Measurements from ENCODE around the gene HECTD1. TPM values are rescaled to one million over a fixed set of nuclear protein-coding genes. Genes with fewer than 3 reads are reported as not detected.
"Not testable (repeated sequence)": the region's sequence is repeated elsewhere in the genome, so short reads cannot be mapped to it uniquely, and the experiment has no call there.

HECTD1 gene
- total RNA-seq, 1 experiment from 2014 or later: 138 TPM

DNA sequence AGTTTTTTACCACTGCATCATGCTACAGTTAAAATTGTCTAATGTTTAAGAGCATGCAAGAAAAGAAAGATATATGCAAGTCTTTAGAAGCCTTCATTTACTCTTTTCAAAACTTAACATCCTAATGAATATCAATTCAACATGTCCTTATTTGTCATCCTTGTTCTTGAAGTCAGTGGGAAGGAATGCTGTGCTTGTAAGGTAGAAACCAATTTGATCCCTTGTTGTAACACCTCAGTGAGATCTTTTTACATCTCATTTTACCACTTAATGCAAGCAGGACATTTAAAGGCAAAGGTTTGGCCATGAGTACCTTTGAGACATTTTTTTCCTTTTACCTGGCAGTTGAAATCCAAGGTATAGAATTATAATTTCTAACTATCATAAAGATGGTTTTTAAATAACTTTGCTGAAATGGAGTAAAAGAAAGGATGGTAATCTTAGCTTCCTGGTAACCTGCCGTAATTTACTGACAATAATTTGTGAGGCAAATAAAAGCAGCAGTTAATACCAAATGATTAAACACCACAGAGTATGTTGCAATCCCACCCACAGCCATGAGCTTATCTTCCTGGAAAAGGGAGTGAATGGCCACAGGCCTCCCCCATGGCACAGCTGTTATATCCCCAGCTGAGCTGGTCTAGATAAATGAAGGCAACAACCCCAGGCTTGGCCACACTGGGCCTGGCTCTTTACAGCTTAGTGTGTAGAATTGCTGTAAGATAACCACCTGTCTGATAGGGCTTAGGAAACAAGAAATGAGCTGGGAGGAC lies 148.3 kb downstream of the HECTD1 start:
- Histone ChIP-seq H3K36me3 (ENCODE audit: insufficient read depth, low read length, poor library complexity, severe bottlenecking) (no peaks in the 10 kb centered on the region), H3K4me1 (ENCODE audit: insufficient read depth, low read length, poor library complexity, severe bottlenecking) (peaks cover 5% of the 10 kb centered on the region), H3K4me3 (ENCODE audit: low read depth, low read length, poor library complexity, severe bottlenecking) (no peak overlapping the region), H3K27me3 (replicated peaks; ENCODE audit: insufficient read depth, low read depth, low read length, poor library complexity) (no peaks in the 10 kb centered on the region), H3K27ac (ENCODE audit: low read depth, low read length, poor library complexity, severe bottlenecking) (no peak overlapping the region), H3K9me3 (ENCODE audit: low read depth, low read length, poor library complexity, severe bottlenecking) (no peaks in the 10 kb centered on the region)
- BruUV-seq (replicated peaks): no TSS peak
- CTCF ChIA-PET: interaction anchor here (0.5 kb wide), 1 partner anchor 16 kb away, joined by 4 read pairs; no protein-coding TSS in a partner anchor
- POLR2A ChIA-PET (ENCODE audit: low non-redundant PET): no interaction called here
- intact Hi-C loops (cut with micrococcal nuclease; ENCODE audit: unreplicated experiment): no loop called here
- DNase-seq (ENCODE audit: low spot score): peak; percentile 45
- TF ChIP-seq EZH2 (IDR thresholded peaks at IDR 0.05; ENCODE audit: borderline replicate concordance, low read depth, low read length, poor library complexity, severe bottlenecking): no peak
- TF ChIP-seq, protein P1, sequence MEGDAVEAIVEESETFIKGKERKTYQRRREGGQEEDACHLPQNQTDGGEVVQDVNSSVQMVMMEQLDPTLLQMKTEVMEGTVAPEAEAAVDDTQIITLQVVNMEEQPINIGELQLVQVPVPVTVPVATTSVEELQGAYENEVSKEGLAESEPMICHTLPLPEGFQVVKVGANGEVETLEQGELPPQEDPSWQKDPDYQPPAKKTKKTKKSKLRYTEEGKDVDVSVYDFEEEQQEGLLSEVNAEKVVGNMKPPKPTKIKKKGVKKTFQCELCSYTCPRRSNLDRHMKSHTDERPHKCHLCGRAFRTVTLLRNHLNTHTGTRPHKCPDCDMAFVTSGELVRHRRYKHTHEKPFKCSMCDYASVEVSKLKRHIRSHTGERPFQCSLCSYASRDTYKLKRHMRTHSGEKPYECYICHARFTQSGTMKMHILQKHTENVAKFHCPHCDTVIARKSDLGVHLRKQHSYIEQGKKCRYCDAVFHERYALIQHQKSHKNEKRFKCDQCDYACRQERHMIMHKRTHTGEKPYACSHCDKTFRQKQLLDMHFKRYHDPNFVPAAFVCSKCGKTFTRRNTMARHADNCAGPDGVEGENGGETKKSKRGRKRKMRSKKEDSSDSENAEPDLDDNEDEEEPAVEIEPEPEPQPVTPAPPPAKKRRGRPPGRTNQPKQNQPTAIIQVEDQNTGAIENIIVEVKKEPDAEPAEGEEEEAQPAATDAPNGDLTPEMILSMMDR (conservative IDR thresholded peaks at IDR 0.05; ENCODE audit: low read depth, low read length): no peak

DNA sequence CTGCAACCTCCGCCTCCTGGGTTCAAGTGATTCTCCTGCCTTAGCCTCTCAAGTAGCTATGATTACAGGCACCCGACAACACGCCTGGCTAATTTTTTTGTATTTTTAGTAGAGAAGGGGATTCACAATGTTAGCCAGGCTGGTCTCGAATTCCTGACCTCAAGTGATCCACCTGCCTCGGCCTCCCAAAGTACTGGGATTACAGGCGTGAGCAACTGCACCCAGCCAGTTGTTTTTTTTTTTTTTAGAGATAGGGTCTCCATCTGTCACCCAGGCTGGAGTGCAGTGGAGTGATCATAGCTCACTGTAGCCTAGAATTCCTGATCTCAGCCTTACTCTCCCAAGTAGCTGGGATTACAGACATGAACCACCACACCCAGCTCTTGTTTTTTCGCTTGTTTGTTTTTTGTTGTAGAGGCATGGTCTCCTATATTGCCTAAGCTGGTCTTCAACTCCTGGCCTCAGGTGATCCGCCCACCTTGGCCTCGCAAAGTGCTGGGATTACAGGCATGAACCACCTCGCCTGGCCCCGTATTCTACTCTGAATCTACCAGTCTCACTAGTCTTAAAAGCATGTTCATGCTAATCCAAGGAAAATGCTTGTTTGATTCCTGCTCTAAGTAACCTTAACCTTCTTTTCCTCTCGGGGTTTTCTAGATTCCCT lies 149.8 kb downstream of the HECTD1 start:
- TF ChIP-seq, protein P1 (conservative IDR thresholded peaks at IDR 0.05; ENCODE audit: low read depth, low read length): no peak
- no peak for TF ChIP-seq EZH2 (IDR thresholded peaks at IDR 0.05; ENCODE audit: borderline replicate concordance, low read depth, low read length, poor library complexity, severe bottlenecking)
- no peak overlapping the region for H3K27ac ChIP-seq (ENCODE audit: low read depth, low read length, poor library complexity, severe bottlenecking)
- no peaks in the 10 kb centered on the region for H3K36me3 ChIP-seq (ENCODE audit: insufficient read depth, low read length, poor library complexity, severe bottlenecking)
- H3K9me3 ChIP-seq (ENCODE audit: low read depth, low read length, poor library complexity, severe bottlenecking): no peaks in the 10 kb centered on the region
- no peak for DNase-seq (ENCODE audit: low spot score)
- BruUV-seq (replicated peaks): no TSS peak
- no peaks in the 10 kb centered on the region for H3K27me3 ChIP-seq (replicated peaks; ENCODE audit: insufficient read depth, low read depth, low read length, poor library complexity)
- H3K4me3 ChIP-seq (ENCODE audit: low read depth, low read length, poor library complexity, severe bottlenecking): no peak overlapping the region
- ChIA-PET CTCF (no interaction called here), POLR2A (ENCODE audit: low non-redundant PET) (interaction anchor here (0.6 kb wide), 1 partner anchor 12 kb away, joined by 16 read pairs; no protein-coding TSS in a partner anchor)
- intact Hi-C loops (cut with micrococcal nuclease; ENCODE audit: unreplicated experiment): no loop called here
- peaks cover 5% of the 10 kb centered on the region for H3K4me1 ChIP-seq (ENCODE audit: insufficient read depth, low read length, poor library complexity, severe bottlenecking)

DNA sequence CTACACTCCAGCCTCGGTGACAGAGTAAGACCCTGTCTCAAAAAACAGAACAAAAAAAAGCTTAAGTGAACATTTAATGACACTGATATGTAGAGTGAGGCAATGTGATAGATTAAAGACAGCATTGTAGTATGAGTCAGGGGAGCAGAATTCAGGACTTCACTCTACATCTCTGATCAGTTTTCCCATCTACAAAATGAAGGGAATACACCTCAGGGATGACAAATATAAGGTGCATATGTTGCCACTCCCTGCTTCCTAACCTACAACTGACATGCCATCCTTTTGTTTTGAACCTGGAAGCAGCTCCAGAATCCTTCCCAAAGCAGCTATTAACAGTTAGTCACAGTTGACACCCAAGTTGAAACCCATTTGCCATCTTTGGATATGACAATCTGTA lies 150.6 kb downstream of the HECTD1 start:
- H3K4me1 ChIP-seq (ENCODE audit: insufficient read depth, low read length, poor library complexity, severe bottlenecking): peaks cover 5% of the 10 kb centered on the region
- H3K27ac ChIP-seq (ENCODE audit: low read depth, low read length, poor library complexity, severe bottlenecking): no peak overlapping the region
- no TSS peak for BruUV-seq (replicated peaks)
- no peak overlapping the region for H3K4me3 ChIP-seq (ENCODE audit: low read depth, low read length, poor library complexity, severe bottlenecking)
- CTCF ChIA-PET: no interaction called here
- DNase-seq (ENCODE audit: low spot score): no peak
- TF ChIP-seq, protein P1 (conservative IDR thresholded peaks at IDR 0.05; ENCODE audit: low read depth, low read length): no peak
- TF ChIP-seq EZH2 (IDR thresholded peaks at IDR 0.05; ENCODE audit: borderline replicate concordance, low read depth, low read length, poor library complexity, severe bottlenecking): no peak
- no peaks in the 10 kb centered on the region for H3K36me3 ChIP-seq (ENCODE audit: insufficient read depth, low read length, poor library complexity, severe bottlenecking)
- no peaks in the 10 kb centered on the region for H3K27me3 ChIP-seq (replicated peaks; ENCODE audit: insufficient read depth, low read depth, low read length, poor library complexity)
- intact Hi-C loops (cut with micrococcal nuclease; ENCODE audit: unreplicated experiment): no loop called here
- POLR2A ChIA-PET (ENCODE audit: low non-redundant PET): no interaction called here
- no peaks in the 10 kb centered on the region for H3K9me3 ChIP-seq (ENCODE audit: low read depth, low read length, poor library complexity, severe bottlenecking)

DNA sequence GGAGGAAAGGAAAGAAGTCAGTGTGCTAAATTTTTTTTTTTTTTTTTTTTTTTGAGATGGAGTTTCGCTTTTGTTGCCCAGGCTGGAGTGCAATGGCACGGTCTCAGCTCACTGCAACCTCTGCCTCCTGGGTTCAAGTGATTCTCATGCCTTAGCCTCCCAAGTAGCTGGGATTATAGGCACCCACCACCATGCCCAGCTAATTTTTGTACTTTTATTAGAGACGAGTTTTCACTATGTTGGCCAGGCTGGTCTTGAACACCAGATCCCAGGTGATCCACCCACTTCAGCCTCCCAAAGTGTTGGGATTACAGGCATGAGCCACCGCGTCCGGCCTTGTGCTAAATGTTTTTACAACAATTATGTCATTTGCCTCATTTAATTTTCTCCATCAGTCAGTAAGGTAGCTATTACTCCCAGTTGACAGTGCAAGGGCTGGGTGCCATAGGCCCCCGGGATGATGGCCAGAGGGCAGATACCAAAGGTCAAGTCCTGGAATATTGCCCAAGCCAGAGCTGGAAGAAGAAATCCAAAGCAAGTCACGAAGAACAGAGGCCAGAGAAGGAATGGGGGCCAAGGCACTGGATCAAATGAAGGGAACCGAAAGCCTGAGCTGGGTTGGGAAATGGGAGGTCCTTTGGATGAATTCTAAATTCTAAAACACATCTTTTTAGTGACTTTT lies 154.5 kb downstream of the HECTD1 start:
- BruUV-seq (replicated peaks); intact Hi-C loops (cut with micrococcal nuclease; ENCODE audit: unreplicated experiment); H3K27ac ChIP-seq (ENCODE audit: low read depth, low read length, poor library complexity, severe bottlenecking); H3K4me3 ChIP-seq (ENCODE audit: low read depth, low read length, poor library complexity, severe bottlenecking); DNase-seq (ENCODE audit: low spot score); H3K4me1 ChIP-seq (ENCODE audit: insufficient read depth, low read length, poor library complexity, severe bottlenecking); CTCF ChIA-PET; POLR2A ChIA-PET (ENCODE audit: low non-redundant PET); H3K9me3 ChIP-seq (ENCODE audit: low read depth, low read length, poor library complexity, severe bottlenecking); H3K27me3 ChIP-seq (replicated peaks; ENCODE audit: insufficient read depth, low read depth, low read length, poor library complexity); H3K36me3 ChIP-seq (ENCODE audit: insufficient read depth, low read length, poor library complexity, severe bottlenecking): not testable (repeated sequence)
